ENCODE measurements around the gene HSD17B3. TPM values are rescaled to one million over a fixed set of nuclear protein-coding genes. Genes with fewer than 3 reads are reported as not detected.
"Not testable (repeated sequence)": the region's sequence is repeated elsewhere in the genome, so short reads cannot be mapped to it uniquely, and the experiment has no call there.

Gene HSD17B3
- total RNA-seq = 1.1 TPM
- long read RNA-seq = 0 reads

GRCh38 chr9:96302021-96302420, at the start of gene HSD17B3:
HSD17B3 (minus strand) TSS chr9:96302176; CDS start chr9:96302104, 72 bp downstream.
- no peak for DNase-seq (ENCODE audit: low spot score)

- no peak for DNase-seq (ENCODE audit: low spot score)
These were observed 48.9 kb upstream of the HSD17B3 start for GRCh38 chr9:96350866-96351265.

GRCh38 chr9:96348261-96348660, 46.3 kb upstream of the HSD17B3 start:
- no peak for DNase-seq (ENCODE audit: low spot score)

GRCh38 chr9:96345551-96345950, 43.6 kb upstream of the HSD17B3 start:
- no peak for DNase-seq (ENCODE audit: low spot score)

- DNase-seq (ENCODE audit: low spot score) = no peak
These were observed 42.6 kb upstream of the HSD17B3 start for GRCh38 chr9:96344458-96345180.

GRCh38 chr9:96343515-96344360, 41.8 kb upstream of the HSD17B3 start:
- DNase-seq (ENCODE audit: low spot score) = no peak

- no peak for DNase-seq (ENCODE audit: low spot score)
These were observed 40.7 kb upstream of the HSD17B3 start for GRCh38 chr9:96342571-96343245.

- DNase-seq (ENCODE audit: low spot score) = no peak
These were observed 38.7 kb upstream of the HSD17B3 start for GRCh38 chr9:96340707-96341106.

- no peak for DNase-seq (ENCODE audit: low spot score)
These were observed 36.3 kb upstream of the HSD17B3 start for GRCh38 chr9:96338299-96338698.

GRCh38 chr9:96333958-96334357, 32.0 kb upstream of the HSD17B3 start:
- no peak for DNase-seq (ENCODE audit: low spot score)

- DNase-seq (ENCODE audit: low spot score) = no peak
These were observed 29.4 kb upstream of the HSD17B3 start for GRCh38 chr9:96331236-96331947.

- DNase-seq (ENCODE audit: low spot score) = no peak
These were observed 25.8 kb upstream of the HSD17B3 start for GRCh38 chr9:96327694-96328352.

- DNase-seq (ENCODE audit: low spot score) = no peak
These were observed 21.2 kb upstream of the HSD17B3 start for GRCh38 chr9:96323169-96323568.

- DNase-seq (ENCODE audit: low spot score) = not testable (repeated sequence)
These were observed 20.8 kb upstream of the HSD17B3 start for GRCh38 chr9:96322736-96323135.

GRCh38 chr9:96322210-96322609, 20.2 kb upstream of the HSD17B3 start:
- not testable (repeated sequence) for DNase-seq (ENCODE audit: low spot score)

- no peak for DNase-seq (ENCODE audit: low spot score)
These were observed 19.5 kb upstream of the HSD17B3 start for GRCh38 chr9:96321515-96321914.

GRCh38 chr9:96320749-96321280, 18.8 kb upstream of the HSD17B3 start:
- no peak for DNase-seq (ENCODE audit: low spot score)

- DNase-seq (ENCODE audit: low spot score) = no peak
These were observed 17.1 kb upstream of the HSD17B3 start for GRCh38 chr9:96318921-96319565.

- no peak for DNase-seq (ENCODE audit: low spot score)
These were observed 15.5 kb upstream of the HSD17B3 start for GRCh38 chr9:96317335-96317980.

All from mesenteric fat pad (tissue), 1 donor.